ENCODE data around the gene TOMM6. TPM values are rescaled to one million over a fixed set of nuclear protein-coding genes. Genes with fewer than 3 reads are reported as not detected.

Gene TOMM6
- total RNA-seq, 2 donors from 2014 or later: 109 to 200 TPM

DNA sequence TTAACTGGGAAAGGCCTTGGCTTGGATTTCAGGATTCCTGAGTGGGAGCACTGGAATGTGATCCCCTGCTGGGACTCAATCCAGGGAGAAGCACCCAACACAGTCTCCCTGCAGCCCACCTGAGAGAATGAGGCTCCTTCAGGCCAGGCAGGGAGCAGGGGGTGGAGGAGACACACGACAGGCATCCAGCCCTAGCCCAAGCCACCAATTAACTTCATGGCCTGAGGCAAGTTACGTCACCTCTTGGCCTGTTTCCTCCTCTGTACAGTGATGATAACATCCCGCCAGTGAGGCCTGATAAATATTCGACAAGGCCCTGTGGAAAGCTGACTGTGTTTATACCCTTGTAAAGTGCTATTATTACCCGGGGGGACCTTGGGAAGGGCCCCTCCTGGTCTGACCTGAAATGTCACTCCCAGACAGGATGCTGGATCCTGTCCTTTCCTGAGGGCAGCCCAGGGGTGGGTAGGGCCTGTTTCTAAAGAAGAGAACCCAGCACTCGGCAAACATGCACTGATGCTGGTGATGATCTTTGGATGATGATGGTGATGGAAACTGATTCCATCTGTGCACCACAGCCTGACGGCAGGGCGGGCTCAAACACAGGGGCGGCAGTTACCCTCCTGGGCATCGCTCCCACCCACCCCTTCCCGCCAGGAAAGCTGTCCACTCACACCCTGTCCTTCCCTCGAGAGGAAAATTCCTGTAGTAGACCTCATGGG lies 20.2 kb upstream of the TOMM6 start:
- Histone ChIP-seq H3K36me3 (no peaks in the 10 kb centered on the region), H3K27ac (peak overlapping the region; percentile 17), H3K27me3 (no peaks in the 10 kb centered on the region), H3K4me1 (peaks cover 4% of the 10 kb centered on the region), H3K9me3 (no peaks in the 10 kb centered on the region), H3K4me3 (no peak overlapping the region), H3K9ac (ENCODE audit: low read depth in 2 of 2, low read length in 2 of 2) (no peak overlapping the region)
- intact Hi-C loops (cut with DNase I): no loop called here
- TF ChIP-seq, protein P1, sequence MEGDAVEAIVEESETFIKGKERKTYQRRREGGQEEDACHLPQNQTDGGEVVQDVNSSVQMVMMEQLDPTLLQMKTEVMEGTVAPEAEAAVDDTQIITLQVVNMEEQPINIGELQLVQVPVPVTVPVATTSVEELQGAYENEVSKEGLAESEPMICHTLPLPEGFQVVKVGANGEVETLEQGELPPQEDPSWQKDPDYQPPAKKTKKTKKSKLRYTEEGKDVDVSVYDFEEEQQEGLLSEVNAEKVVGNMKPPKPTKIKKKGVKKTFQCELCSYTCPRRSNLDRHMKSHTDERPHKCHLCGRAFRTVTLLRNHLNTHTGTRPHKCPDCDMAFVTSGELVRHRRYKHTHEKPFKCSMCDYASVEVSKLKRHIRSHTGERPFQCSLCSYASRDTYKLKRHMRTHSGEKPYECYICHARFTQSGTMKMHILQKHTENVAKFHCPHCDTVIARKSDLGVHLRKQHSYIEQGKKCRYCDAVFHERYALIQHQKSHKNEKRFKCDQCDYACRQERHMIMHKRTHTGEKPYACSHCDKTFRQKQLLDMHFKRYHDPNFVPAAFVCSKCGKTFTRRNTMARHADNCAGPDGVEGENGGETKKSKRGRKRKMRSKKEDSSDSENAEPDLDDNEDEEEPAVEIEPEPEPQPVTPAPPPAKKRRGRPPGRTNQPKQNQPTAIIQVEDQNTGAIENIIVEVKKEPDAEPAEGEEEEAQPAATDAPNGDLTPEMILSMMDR (IDR thresholded peaks at IDR 0.05): no peak
- DNase-seq: peak; percentile 68

DNA sequence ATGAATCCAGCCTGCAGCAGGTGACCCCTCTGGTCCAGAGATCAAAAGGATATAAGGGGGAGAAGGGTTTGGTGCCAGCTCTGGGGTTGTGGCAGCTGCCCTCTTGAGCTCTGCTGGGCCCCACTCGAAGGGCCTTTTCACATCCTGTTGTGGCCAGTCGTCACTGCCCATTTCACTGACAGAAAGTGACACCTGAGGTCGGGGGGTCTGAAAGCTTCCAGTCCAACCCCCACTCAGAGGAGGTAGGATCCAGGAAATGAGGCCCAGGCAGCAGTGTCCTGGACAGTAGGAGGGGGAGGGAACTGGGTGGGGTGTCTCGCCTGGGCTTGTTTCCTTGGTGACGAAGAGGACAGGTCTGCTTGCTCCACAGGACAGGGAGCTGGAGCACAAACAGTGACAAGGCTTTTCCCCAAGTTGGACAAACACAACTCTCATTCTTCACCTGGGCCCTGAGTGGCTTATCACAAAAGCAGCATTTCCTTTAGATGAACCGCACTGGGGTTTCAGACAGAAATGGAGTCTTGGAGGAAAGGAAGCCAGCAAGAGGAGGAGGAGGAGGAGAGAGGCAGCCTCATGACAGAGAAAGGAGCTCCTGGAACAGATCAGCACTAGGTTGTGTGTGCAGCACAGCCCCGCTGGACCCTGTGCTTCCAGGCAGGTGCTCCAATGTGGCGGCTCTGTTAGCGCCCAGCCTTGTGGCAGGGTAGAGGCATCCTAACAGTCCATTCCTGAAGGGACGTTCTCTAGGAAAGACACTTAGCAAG lies 18.8 kb upstream of the TOMM6 start:
- H3K36me3 ChIP-seq: no peaks in the 10 kb centered on the region
- H3K27ac ChIP-seq: no peak overlapping the region
- intact Hi-C loops (cut with DNase I): no loop called here
- DNase-seq: peak; percentile 60
- TF ChIP-seq, protein P1 (IDR thresholded peaks at IDR 0.05): no peak
- peaks cover 4% of the 10 kb centered on the region for H3K4me1 ChIP-seq
- no peak overlapping the region for H3K4me3 ChIP-seq
- no peaks in the 10 kb centered on the region for H3K9me3 ChIP-seq
- H3K9ac ChIP-seq (ENCODE audit: low read depth in 2 of 2, low read length in 2 of 2): no peak overlapping the region
- no peaks in the 10 kb centered on the region for H3K27me3 ChIP-seq

DNA sequence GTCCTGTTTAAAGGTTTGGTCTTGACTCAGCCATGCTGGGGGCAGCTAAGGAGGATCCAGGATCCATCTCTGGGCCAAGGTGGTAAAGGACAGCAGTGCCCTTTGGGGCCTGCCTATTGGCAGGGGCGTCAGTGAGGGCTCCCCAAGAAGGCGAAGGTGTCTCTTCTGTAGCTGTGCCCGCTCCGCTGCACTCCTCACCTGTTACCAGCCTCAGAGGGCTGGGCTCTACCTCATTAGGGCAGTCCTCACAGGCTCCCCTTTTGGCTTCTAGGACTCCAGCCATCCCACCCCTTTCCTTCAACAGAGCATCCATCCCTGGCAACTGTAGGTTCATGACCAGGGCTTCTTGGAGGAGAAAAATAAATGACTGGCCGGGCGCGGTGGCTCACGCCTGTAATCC lies 18.1 kb upstream of the TOMM6 start:
- Histone ChIP-seq H3K27ac (no peak overlapping the region), H3K4me3 (no peak overlapping the region), H3K4me1 (peaks cover 4% of the 10 kb centered on the region), H3K9ac (ENCODE audit: low read depth in 2 of 2, low read length in 2 of 2) (no peak overlapping the region), H3K9me3 (no peaks in the 10 kb centered on the region), H3K36me3 (no peaks in the 10 kb centered on the region), H3K27me3 (no peaks in the 10 kb centered on the region)
- intact Hi-C loops (cut with DNase I): no loop called here
- TF ChIP-seq, protein P1 (IDR thresholded peaks at IDR 0.05): no peak
- DNase-seq: no peak

DNA sequence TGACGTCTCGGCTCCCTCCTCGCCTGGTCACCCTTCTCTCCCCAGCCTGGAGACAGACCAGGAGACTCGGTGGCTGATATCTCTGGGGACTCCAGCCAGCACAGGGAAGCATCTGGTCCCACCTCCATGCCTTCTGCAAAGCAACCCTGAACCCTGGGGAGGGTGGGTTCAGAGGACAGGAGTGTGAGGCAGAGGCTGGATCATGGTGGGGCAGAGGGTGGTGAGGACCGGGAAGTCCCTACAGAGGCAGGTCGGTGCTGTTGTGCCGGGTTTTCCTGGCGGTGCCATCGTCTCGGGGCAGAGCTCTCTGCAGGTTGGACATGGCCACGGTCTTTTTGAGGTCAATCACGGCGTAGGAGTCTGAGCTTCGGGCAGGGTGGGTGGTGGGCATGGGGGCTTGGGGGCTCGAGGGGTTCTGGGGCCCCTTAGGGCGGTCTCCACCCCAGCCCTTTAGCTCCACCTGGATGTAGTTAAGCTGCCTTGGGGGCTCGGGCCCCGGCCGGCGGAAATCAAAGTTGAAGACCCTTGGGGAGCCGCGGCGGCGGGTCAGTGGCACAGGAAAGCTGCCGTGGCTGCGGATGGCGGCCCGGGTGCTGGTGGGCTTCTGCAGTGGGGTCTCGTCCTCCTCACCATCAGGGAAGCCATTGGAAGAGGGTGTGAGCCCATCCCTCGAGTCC lies 17.0 kb upstream of the TOMM6 start:
- no peaks in the 10 kb centered on the region for H3K36me3 ChIP-seq
- peaks cover 4% of the 10 kb centered on the region for H3K4me1 ChIP-seq
- H3K4me3 ChIP-seq: no peak overlapping the region

More for the DNA sequence above, 17.0 kb upstream of the TOMM6 start:
- no peaks in the 10 kb centered on the region for H3K27me3 ChIP-seq
- H3K9me3 ChIP-seq: no peaks in the 10 kb centered on the region
- TF ChIP-seq, protein P1 (IDR thresholded peaks at IDR 0.05): no peak
- no peak overlapping the region for H3K27ac ChIP-seq
- no peak overlapping the region for H3K9ac ChIP-seq (ENCODE audit: low read depth in 2 of 2, low read length in 2 of 2)
- no peak for DNase-seq
- intact Hi-C loops (cut with DNase I): loop anchor here (10.0 kb wide), 2 partner anchors 166 to 406 kb away; no protein-coding TSS in a partner anchor

All from colonic mucosa (tissue), 4 donors.